SK-N-SH (cell line): Measurements from ENCODE around the gene GRM7. TPM values are rescaled to one million over a fixed set of nuclear protein-coding genes. Genes with fewer than 3 reads are reported as not detected.
A peak's percentile ranks its signal among the peaks of the same experiment; 100 is the strongest.

ENCODE experiments used
- CTCF ChIA-PET: fragments of 300-600, 350-600 bp; formaldehyde crosslinking; extraction: SDS; loops from one replicate; lab custom pipeline; 2021; lab: Yijun Ruan, JAX
- POLR2A ChIA-PET: fragments of 350-600 bp; sonication (Branson Sonifier 250); formaldehyde crosslinking; extraction: SDS; loops from one replicate; lab custom pipeline; 2020; ENCODE audit warnings: antibody characterized with exemption, inconsistent platforms; lab: Yijun Ruan, JAX
- DNase-seq: peaks from one replicate; pipeline ENCODE4 v3.0.0; 2012
- H2AFZ ChIP-seq: fragments of 200-600 bp; sonication (generic); 2 replicates; pipeline ENCODE4 v1.8.1; 2016; ENCODE audit warnings: antibody characterized with exemption, mild to moderate bottlenecking, low read depth
- H3F3A ChIP-seq: fragments of 200-600 bp; sonication (generic); replicated peaks from 2 replicates; pipeline ENCODE3; 2016; ENCODE audit warnings: antibody characterized with exemption, mild to moderate bottlenecking; ENCODE audit not compliant: insufficient read depth
- H3K27ac ChIP-seq, 2 experiments: fragments of 200-500 bp in 1 of 2; fragments of 200-600 bp in 1 of 2; sonication (Bioruptor generic) in 1 of 2; sonication (generic), shearing (Covaris generic) in 1 of 2; 2 replicates each; pipeline versions ENCODE4 v1.5.1 to v1.6.1; 2014 to 2016; ENCODE audit warnings: low read depth in 2 of 2, inconsistent platforms in 1 of 2, low read length in 1 of 2, mild to moderate bottlenecking in 1 of 2, mixed read lengths in 1 of 2
- H3K27me3 ChIP-seq: fragments of 200-600 bp; sonication (generic), shearing (Covaris generic); 2 replicates; pipeline ENCODE4 v1.6.1; 2016; ENCODE audit warnings: mixed run types; ENCODE audit not compliant: insufficient read depth
- H3K36me3 ChIP-seq, 2 experiments: fragments of 200-500 bp in 1 of 2; fragments of 200-600 bp in 1 of 2; sonication (Bioruptor generic) in 1 of 2; sonication (generic) in 1 of 2; replicated peaks in 1 of 2; 2 replicates each; pipeline versions ENCODE3 to v1.5.1; 2014 to 2016; ENCODE audit warnings: low read length in 1 of 2, mild to moderate bottlenecking in 1 of 2; ENCODE audit not compliant: insufficient read depth in 2 of 2, control insufficient read depth in 1 of 2
- H3K4me1 ChIP-seq, 2 experiments: fragments of 200-500 bp in 1 of 2; fragments of 200-600 bp in 1 of 2; sonication (Bioruptor generic) in 1 of 2; sonication (generic), shearing (Covaris generic) in 1 of 2; 2 replicates each; pipeline versions ENCODE4 v1.5.1 to v1.6.1; 2014 to 2016; ENCODE audit warnings: low read depth in 1 of 2, low read length in 1 of 2, mixed run types in 1 of 2; ENCODE audit not compliant: insufficient read depth in 2 of 2, control insufficient read depth in 1 of 2
- H3K4me2 ChIP-seq: fragments of 200-600 bp; sonication (generic), shearing (Covaris generic); 2 replicates; pipeline ENCODE4 v1.6.1; 2017; ENCODE audit warnings: mixed run types
- H3K4me3 ChIP-seq, 2 experiments: fragments of 200-500 bp in 1 of 2; fragments of 200-600 bp in 1 of 2; sonication (Bioruptor generic) in 1 of 2; sonication (generic), shearing (Covaris generic) in 1 of 2; 2 replicates each; pipeline versions ENCODE4 v1.5.1 to v1.8.1; 2014 to 2016; ENCODE audit warnings: low read depth in 2 of 2, inconsistent platforms in 1 of 2, low read length in 1 of 2, mild to moderate bottlenecking in 1 of 2, mixed read lengths in 1 of 2, moderate library complexity in 1 of 2
- H3K79me2 ChIP-seq: fragments of 200-600 bp; sonication (generic); 2 replicates; pipeline ENCODE4 v1.8.1; 2017; ENCODE audit warnings: mild to moderate bottlenecking; ENCODE audit not compliant: insufficient read depth
- H3K9ac ChIP-seq: fragments of 200-600 bp; sonication (generic); 2 replicates; pipeline ENCODE4 v1.6.1; 2017; ENCODE audit warnings: mixed run types
- H3K9me2 ChIP-seq: fragments of 200-600 bp; sonication (generic); 2 replicates; pipeline ENCODE4 v1.6.1; 2017; ENCODE audit warnings: mixed run types
- H3K9me3 ChIP-seq: fragments of 200-600 bp; sonication (generic); 2 replicates; pipeline ENCODE4 v1.6.1; 2017; ENCODE audit warnings: mixed run types, mild to moderate bottlenecking, moderate library complexity
- H4K20me1 ChIP-seq: fragments of 200-600 bp; sonication (generic); 2 replicates; pipeline ENCODE4 v1.6.1; 2017; ENCODE audit warnings: mild to moderate bottlenecking, mixed run types; ENCODE audit not compliant: insufficient read depth
- ELF1 ChIP-seq: IDR thresholded peaks from 2 replicates; pipeline ENCODE4 v1.4.0; 2012
- EP300 ChIP-seq, 2 experiments: IDR thresholded peaks; 2 replicates each; pipeline versions ENCODE4 v1.4.0 to v1.6.1; 2012; ENCODE audit warnings: borderline replicate concordance in 1 of 2, low read depth in 1 of 2, low read length in 1 of 2
- EZH2phosphoT487 ChIP-seq: fragments of 200-600 bp; sonication (generic); IDR thresholded peaks from 2 replicates; pipeline ENCODE4 v1.6.1; 2017; ENCODE audit warnings: low read depth, mixed run types, mild to moderate bottlenecking, antibody characterized with exemption, moderate library complexity, borderline replicate concordance
- FOXJ3 ChIP-seq: sonication (generic); formaldehyde crosslinking; IDR thresholded peaks from 2 replicates; pipeline ENCODE4 v1.5.1; 2020; ENCODE audit warnings: mild to moderate bottlenecking, missing genetic modification reagents
- FOXM1 ChIP-seq: IDR thresholded peaks from 2 replicates; pipeline ENCODE4 v1.4.0; 2012; ENCODE audit warnings: low read depth, mild to moderate bottlenecking
- GATA2 ChIP-seq: sonication (generic); formaldehyde crosslinking; IDR thresholded peaks from 2 replicates; pipeline ENCODE4 v1.5.0; 2020; ENCODE audit warnings: mild to moderate bottlenecking, missing genetic modification reagents
- JUND ChIP-seq: IDR thresholded peaks from 2 replicates; pipeline ENCODE4 v1.4.0; 2012
- NFIC ChIP-seq: IDR thresholded peaks from 2 replicates; pipeline ENCODE4 v1.4.0; 2012; ENCODE audit warnings: borderline replicate concordance
- NRF1 ChIP-seq: IDR thresholded peaks from 2 replicates; pipeline ENCODE4 v1.6.1; 2012; ENCODE audit warnings: low read depth, mild to moderate bottlenecking, low read length
- POLR2AphosphoS5 ChIP-seq: IDR thresholded peaks from 2 replicates; pipeline ENCODE4 v1.6.1; 2012; ENCODE audit warnings: low read depth, low read length
- RCOR1 ChIP-seq: fragments of 150-350 bp; IDR thresholded peaks from 2 replicates; pipeline ENCODE4 v1.6.1; 2017; ENCODE audit warnings: antibody characterized with exemption, low read length
- REST ChIP-seq: IDR thresholded peaks from 2 replicates; pipeline ENCODE4 v1.6.1; 2012; ENCODE audit warnings: mild to moderate bottlenecking, low read depth, low read length, moderate library complexity
- RFX5 ChIP-seq: IDR thresholded peaks from 2 replicates; pipeline ENCODE4 v1.6.1; 2012; ENCODE audit warnings: mild to moderate bottlenecking, improper control_type of control experiment, low read length
- SIN3A ChIP-seq: IDR thresholded peaks from 2 replicates; pipeline ENCODE4 v1.6.1; 2012; ENCODE audit warnings: low read depth, mild to moderate bottlenecking, low read length, moderate library complexity, borderline replicate concordance
- SMC3 ChIP-seq: IDR thresholded peaks from 2 replicates; pipeline ENCODE4 v1.6.1; 2012; ENCODE audit warnings: low read depth, low read length, improper control_type of control experiment
- TAF1 ChIP-seq: IDR thresholded peaks from 2 replicates; pipeline ENCODE4 v1.6.1; 2012; ENCODE audit warnings: low read depth, mild to moderate bottlenecking, low read length, moderate library complexity, borderline replicate concordance
- TCF12 ChIP-seq: IDR thresholded peaks from 2 replicates; pipeline ENCODE4 v1.4.0; 2012
- TEAD4 ChIP-seq: IDR thresholded peaks from 2 replicates; pipeline ENCODE4 v1.4.0; 2012; ENCODE audit warnings: mild to moderate bottlenecking, borderline replicate concordance; ENCODE audit not compliant: insufficient read depth
- YY1 ChIP-seq: IDR thresholded peaks from 2 replicates; pipeline ENCODE4 v1.4.0; 2012; ENCODE audit warnings: low read depth, mild to moderate bottlenecking
- ZBTB33 ChIP-seq: IDR thresholded peaks from 2 replicates; pipeline ENCODE4 v1.4.0; 2012; ENCODE audit warnings: low read depth, borderline replicate concordance
- WGBS: methylation state at CpG from one replicate; pipeline ENCODE4 v1.1.6; 2017; ENCODE audit warnings: low lambda C conversion rate; 5-methylcytosine and 5-hydroxymethylcytosine counted together
- polyA plus RNA-seq, 3 experiments: library from polyadenylated mRNA; depleted of rRNA; stranded (reverse); fragments of >200 nt; gene quantifications; 2 replicates each; pipeline ENCODE4 v1.2.3, GENCODE V29; 2012

Gene GRM7
- polyA plus RNA-seq, 1 of the 3 experiments (the other 2 are of a cell fraction) = 0.03 TPM

GRCh38 chr3:7625021-7625420 lies 764.1 kb downstream of the GRM7 start:
- TF ChIP-seq NRF1 (no peak), TAF1 (no peak), FOXJ3 (no peak), ZBTB33 (no peak), TEAD4 (no peak), SIN3A (no peak)
- TF ChIP-seq, all 33 proteins: peak for 0
- no peaks in the 10 kb centered on the region for H3F3A ChIP-seq
- DNase-seq = no peak
- no peaks in the 10 kb centered on the region for H3K9me2 ChIP-seq
- H3K79me2 ChIP-seq = no peaks in the 10 kb centered on the region
- H3K9ac ChIP-seq = no peak overlapping the region
- H3K4me2 ChIP-seq = no peak overlapping the region
- CTCF ChIA-PET = interaction anchor here (0.6 kb wide), 1 partner anchor 117 kb away, joined by 3 read pairs; no protein-coding TSS in a partner anchor
- 50% methylated on average over 6 of the region's 6 CpGs for WGBS
- H3K27me3 ChIP-seq = no peaks in the 10 kb centered on the region
- H3K27ac ChIP-seq = no peak overlapping the region
- H3K4me3 ChIP-seq = no peak overlapping the region
- H3K36me3 ChIP-seq = no peaks in the 10 kb centered on the region
- H3K9me3 ChIP-seq = no peaks in the 10 kb centered on the region; the same call in 1 of the 2 replicates
- H4K20me1 ChIP-seq = no peaks in the 10 kb centered on the region
- H2AFZ ChIP-seq = no peak overlapping the region
- POLR2A ChIA-PET = no interaction called here
- peaks cover 0 to 5% of the 10 kb centered on the region in 2 experiments; a peak in 2 of 4 replicates for H3K4me1 ChIP-seq

DNA sequence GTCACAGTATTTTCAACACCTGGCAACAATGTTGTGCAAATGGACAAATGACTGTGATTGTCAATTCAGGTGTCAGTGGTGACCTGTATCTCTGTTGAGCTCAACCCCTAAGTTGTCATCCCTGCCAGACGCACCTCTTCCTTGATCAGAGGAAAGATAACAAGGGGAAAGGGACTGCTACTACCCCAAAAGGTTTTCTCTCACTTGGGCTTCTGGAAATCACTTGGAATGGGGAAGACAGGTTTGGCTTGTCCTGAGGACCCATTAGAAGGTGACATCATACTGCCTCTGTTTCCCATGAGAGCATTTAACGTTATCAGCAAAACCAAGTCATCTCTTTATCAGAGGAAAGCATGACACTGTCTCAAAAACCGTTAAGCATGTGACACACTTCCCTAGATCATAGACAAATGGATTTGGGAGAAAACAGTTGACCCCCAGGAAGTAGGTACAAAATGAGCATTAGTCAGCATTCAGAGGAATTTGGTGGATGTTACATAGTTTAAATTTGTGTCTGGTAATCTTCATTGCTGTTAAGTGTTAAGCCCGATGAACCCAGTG lies 769.5 kb downstream of the GRM7 start:
- H3K9me3 ChIP-seq = no peaks in the 10 kb centered on the region; the same call in 1 of the 2 replicates
- POLR2A ChIA-PET = no interaction called here
- CTCF ChIA-PET = no interaction called here
- H3K36me3 ChIP-seq = no peaks in the 10 kb centered on the region
- H2AFZ ChIP-seq = no peak overlapping the region
- no peaks in the 10 kb centered on the region for H4K20me1 ChIP-seq
- no peak for TF ChIP-seq ELF1
- 0 out of 4 replicates have a peak, but pooled peaks of 1 of the 2 experiments have one; percentile 8 for TF ChIP-seq EP300 (IDR thresholded peaks at IDR 0.05; ENCODE audit: borderline replicate concordance in 1 of 2, low read depth in 1 of 2, low read length in 1 of 2)
- no peak for TF ChIP-seq NFIC
- TF ChIP-seq RCOR1 = no peak
- TF ChIP-seq JUND = no peak
- no peak for TF ChIP-seq NRF1
- TF ChIP-seq POLR2AphosphoS5 = no peak
- peak; percentile 54 for TF ChIP-seq GATA2
- TF ChIP-seq TCF12 = no peak
- TF ChIP-seq EZH2phosphoT487 = no peak
- no peak for TF ChIP-seq TEAD4
- no peak for TF ChIP-seq RFX5
- TF ChIP-seq REST = no peak
- no peak for TF ChIP-seq YY1
- no peak for TF ChIP-seq SMC3
- TF ChIP-seq FOXM1 = no peak
- no peak; the same call in 1 of the 2 replicates for TF ChIP-seq FOXJ3
- TF ChIP-seq, all 33 proteins: peak for 2
- Histone ChIP-seq H3K4me1 (peaks cover 0 to 21% of the 10 kb centered on the region in 2 experiments; a peak in 2 of 4 replicates), H3K9ac (no peak overlapping the region), H3K4me3 (no peak overlapping the region), H3K4me2 (no peak overlapping the region), H3K27ac (peak overlapping the region in 1 of 2 experiments; percentile 94; a peak in 2 of 4 replicates), H3F3A (no peaks in the 10 kb centered on the region), H3K79me2 (no peaks in the 10 kb centered on the region), H3K27me3 (no peaks in the 10 kb centered on the region), H3K9me2 (no peaks in the 10 kb centered on the region)
- peak; percentile 6 for DNase-seq
- WGBS = 6% methylated on average over 4 of the region's 4 CpGs
